HepG2 (cell line): ENCODE data around the gene SRBD1. TPM values are rescaled to one million over a fixed set of nuclear protein-coding genes. Genes with fewer than 3 reads are reported as not detected.

Experiments
- ATAC-seq: fragments of 200-7000 bp; cut with Tn5 transposase; 3 replicates; pipeline ENCODE4 v1.9.1; 2020; ENCODE audit warnings: mild to moderate bottlenecking, moderate library complexity
- BruUV-seq: library from RNA; stranded (reverse); fragments of 400-500 nt; replicated peaks from 2 replicates; lab custom pipeline; 2021; lab: Mats Ljungman, UMichigan
- CTCF ChIA-PET: fragments of 300-600 bp; formaldehyde crosslinking; extraction: SDS; loops from one replicate; lab custom pipeline; 2021; ENCODE audit warnings: low total read pairs, inconsistent platforms, low intra/inter-chr PET ratio; lab: Yijun Ruan, JAX
- POLR2A ChIA-PET: fragments of 350-600 bp; sonication (Branson Sonifier 250); formaldehyde crosslinking; loops from one replicate; lab custom pipeline; 2020; ENCODE audit warnings: antibody characterized with exemption, inconsistent platforms; lab: Yijun Ruan, JAX
- DNase-seq: peaks from one replicate; pipeline ENCODE4 v3.0.0-alpha.2; 2015; ENCODE audit warnings: low spot score
- FAIRE-seq: peaks from 3 replicates; lab custom pipeline; 2011; peaks lifted over from hg19 to GRCh38; lab: Jason Lieb, UNC
- H2AFZ ChIP-seq: one replicate; pipeline ENCODE4 v1.6.1; 2011; ENCODE audit warnings: low read length, inconsistent platforms
- H3K27ac ChIP-seq: fragments of 300-600 bp; 3 replicates; pipeline ENCODE4 v1.8.0; 2011; ENCODE audit warnings: mixed run types, mild to moderate bottlenecking, mixed read lengths, low read length, inconsistent platforms; ENCODE audit not compliant: insufficient read depth; ENCODE audit errors: extremely low read length
- H3K27me3 ChIP-seq, 2 experiments: fragments of 200-600 bp in 1 of 2; 2 replicates in 1 of 2; 3 replicates in 1 of 2; pipeline versions ENCODE4 v1.6.0 to v1.8.0; 2011; ENCODE audit warnings: low read length in 2 of 2, mild to moderate bottlenecking in 2 of 2, moderate library complexity in 2 of 2, inconsistent platforms in 1 of 2; ENCODE audit not compliant: insufficient read depth in 2 of 2, control insufficient read depth in 1 of 2
- H3K36me3 ChIP-seq, 2 experiments: fragments of 200-600 bp in 1 of 2; replicated peaks in 1 of 2; 2 replicates in 1 of 2; 3 replicates in 1 of 2; pipeline versions ENCODE4 v1.5.1 to v1.8.0; 2011; ENCODE audit warnings: low read length in 2 of 2, inconsistent platforms in 1 of 2; ENCODE audit not compliant: insufficient read depth in 2 of 2, control insufficient read depth in 1 of 2
- H3K4me1 ChIP-seq: 2 replicates; pipeline ENCODE4 v1.5.1; 2012; ENCODE audit warnings: low read length, inconsistent platforms; ENCODE audit not compliant: insufficient read depth
- H3K4me2 ChIP-seq: 2 replicates; pipeline ENCODE4 v1.6.0; 2011; ENCODE audit warnings: low read depth, low read length, inconsistent platforms
- H3K4me3 ChIP-seq, 3 experiments: fragments of 200-600 bp in 1 of 3; sonication (generic), shearing (Covaris generic) in 1 of 3; replicated peaks in 1 of 3; 2 replicates each; pipeline ENCODE4 v1.5.1; 2011 to 2016; ENCODE audit warnings: low read length in 3 of 3, inconsistent platforms in 2 of 3, low read depth in 2 of 3, mild to moderate bottlenecking in 2 of 3, control low read depth in 1 of 3, mixed read lengths in 1 of 3; ENCODE audit not compliant: insufficient read depth in 1 of 3
- H3K79me2 ChIP-seq: one replicate; pipeline ENCODE4 v1.6.1; 2011; ENCODE audit warnings: low read length, inconsistent platforms; ENCODE audit not compliant: insufficient read depth
- H3K9ac ChIP-seq: 2 replicates; pipeline ENCODE4 v1.6.0; 2011; ENCODE audit warnings: mild to moderate bottlenecking, low read depth, low read length, inconsistent platforms; ENCODE audit not compliant: insufficient read depth
- H3K9me3 ChIP-seq: 2 replicates; pipeline ENCODE4 v1.5.1; 2012; ENCODE audit warnings: mild to moderate bottlenecking, low read length
- H4K20me1 ChIP-seq: 2 replicates; pipeline ENCODE4 v1.6.0; 2011; ENCODE audit warnings: inconsistent platforms, mild to moderate bottlenecking, low read length, moderate library complexity; ENCODE audit not compliant: insufficient read depth
- ERF ChIP-seq: IDR thresholded peaks from 2 replicates; pipeline ENCODE4 v1.6.1; 2018; ENCODE audit warnings: missing biosample characterization, missing genetic modification reagents
- FOXC1 ChIP-seq: sonication (generic); formaldehyde crosslinking; IDR thresholded peaks from 2 replicates; pipeline ENCODE4 v1.8.0; 2022; ENCODE audit warnings: mild to moderate bottlenecking, missing genetic modification reagents, borderline replicate concordance
- KDM3A ChIP-seq: IDR thresholded peaks from 2 replicates; pipeline ENCODE4 v1.6.1; 2018; ENCODE audit warnings: low read depth, missing compliant biosample characterization
- MBD4 ChIP-seq: IDR thresholded peaks from 2 replicates; pipeline ENCODE4 v1.6.1; 2012; ENCODE audit warnings: low read length, inconsistent platforms, borderline replicate concordance
- NFE2L2 ChIP-seq: fragments of 150-350 bp; IDR thresholded peaks from 2 replicates; pipeline ENCODE4 v1.6.1; 2014; ENCODE audit warnings: low read length
- REPIN1 ChIP-seq: sonication (generic); formaldehyde crosslinking; IDR thresholded peaks from 2 replicates; pipeline ENCODE4 v1.8.0; 2022; ENCODE audit warnings: missing genetic modification reagents, low read depth, mild to moderate bottlenecking, borderline replicate concordance
- TBX2 ChIP-seq: sonication (generic); formaldehyde crosslinking; IDR thresholded peaks from 2 replicates; pipeline ENCODE4 v1.5.0; 2020; ENCODE audit warnings: missing genetic modification reagents, mild to moderate bottlenecking, borderline replicate concordance
- ZNF382 ChIP-seq: sonication (generic); formaldehyde crosslinking; IDR thresholded peaks from 2 replicates; pipeline ENCODE4 v1.5.0; 2020; ENCODE audit warnings: missing genetic modification reagents, mild to moderate bottlenecking, borderline replicate concordance
- ZNF777 ChIP-seq: sonication (generic); formaldehyde crosslinking; IDR thresholded peaks from 2 replicates; pipeline ENCODE4 v1.4.0; 2020; ENCODE audit warnings: missing genetic modification reagents
- ZNF879 ChIP-seq: sonication (generic); formaldehyde crosslinking; IDR thresholded peaks from 2 replicates; pipeline ENCODE4 v1.8.1; 2023; ENCODE audit warnings: missing genetic modification reagents
- ZSCAN30 ChIP-seq: sonication (generic); formaldehyde crosslinking; IDR thresholded peaks from 2 replicates; pipeline ENCODE4 v1.5.0; 2020; ENCODE audit warnings: mild to moderate bottlenecking, missing genetic modification reagents
- WGBS: methylation state at CpG from one replicate; pipeline ENCODE4 v1.1.6; 2017; ENCODE audit warnings: low lambda C conversion rate; 5-methylcytosine and 5-hydroxymethylcytosine counted together
- in situ Hi-C: cut with HindIII; loops from 2 replicates; pipeline ENCODE4 v1.10.0; 2017; ENCODE audit warnings: low pct_unique_long_range_greater_than_20kb; ENCODE audit not compliant: extremely low pct_ligation_motif_present
- intact Hi-C: fragments of 100-400 bp; cut with micrococcal nuclease; formaldehyde crosslinking; loops from one replicate; pipeline ENCODE4 v1.10.0; 2022; ENCODE audit not compliant: unreplicated experiment
- polyA plus RNA-seq, 8 experiments: library from polyadenylated mRNA; depleted of rRNA in 3 of 8; stranded (reverse) in 7 of 8; unstranded in 1 of 8; fragments of >200 nt; fragmentation: Illumina TruSeq in 4 of 8; extraction: Trizol in 4 of 8; gene quantifications; 2 replicates each; pipeline versions ENCODE4 v1.2.1 to v1.2.3, GENCODE V29; 2011 to 2016; ENCODE audit warnings: low read depth in 4 of 8, missing spikeins in 1 of 8, mixed read lengths in 1 of 8; ENCODE audit not compliant: insufficient read depth in 1 of 8
- total RNA-seq, 5 experiments: library from RNA; depleted of rRNA; stranded (reverse); fragments of >200 nt; fragmentation: Illumina TruSeq; extraction: Trizol; gene quantifications; 2 replicates each; pipeline ENCODE4 v1.2.3, GENCODE V29; 2016; ENCODE audit warnings: low read depth in 1 of 5

The SRBD1 gene
- total and polyA plus RNA-seq, 2 of the 13 experiments (the other 11 are each of a cell fraction or from before 2014, with no cell fraction given) = 3.2 to 23.9 TPM

DNA sequence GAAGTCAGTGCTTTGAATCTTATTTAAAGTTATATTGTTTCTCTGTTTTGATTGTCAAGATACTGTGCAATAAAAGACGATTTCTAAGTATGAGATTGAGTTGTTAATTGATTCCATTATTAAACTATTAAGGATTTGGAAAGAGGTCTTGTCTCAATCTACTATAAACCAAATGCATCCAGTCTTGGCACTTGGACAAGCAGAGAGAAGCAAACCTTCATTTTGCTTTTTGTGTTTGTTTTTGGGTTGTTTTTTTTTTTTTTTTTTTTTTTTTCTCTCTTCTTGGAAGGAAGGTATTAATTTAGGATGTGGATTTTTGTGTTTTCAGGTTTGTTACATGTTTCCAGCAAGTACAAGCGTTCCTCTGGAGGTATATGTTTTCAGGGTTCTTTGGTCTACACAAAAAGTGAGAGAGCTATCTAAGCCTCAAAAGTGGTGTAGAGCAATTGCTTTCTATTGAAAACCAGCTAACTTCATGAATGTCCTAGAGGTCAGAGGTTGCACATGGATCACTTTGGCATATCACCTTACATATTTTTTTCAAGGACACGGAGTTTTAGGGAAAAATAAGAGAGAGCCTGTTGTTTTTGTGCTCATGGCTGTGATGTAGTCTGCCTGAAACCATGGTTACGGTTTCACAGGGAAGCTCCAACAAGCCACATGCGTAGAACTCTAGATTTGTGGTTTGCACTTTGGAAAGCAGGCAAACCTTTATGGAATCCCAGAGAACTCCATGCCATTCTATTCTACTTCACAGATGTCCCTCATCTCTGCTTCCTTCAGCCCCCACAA is 42.3 kb upstream of the SRBD1 start:
- Histone ChIP-seq H3K4me2 (no peak overlapping the region), H3K36me3 (no peaks in the 10 kb centered on the region), H3K9ac (no peak overlapping the region), H4K20me1 (no peaks in the 10 kb centered on the region), H3K27me3 (peaks cover 0 to 15% of the 10 kb centered on the region in 2 experiments; a peak in 2 of 5 replicates), H2AFZ (no peak overlapping the region), H3K27ac (no peak overlapping the region), H3K79me2 (no peaks in the 10 kb centered on the region), H3K4me1 (peaks cover 40% of the 10 kb centered on the region), H3K4me3 (no peak overlapping the region), H3K9me3 (no peaks in the 10 kb centered on the region)
- ATAC-seq (no peak), DNase-seq (no peak), FAIRE-seq (no peak)
- in situ Hi-C loops (no loop called here), intact Hi-C loops (no loop called here)
- TF ChIP-seq ERF (CRISPR knock-in tag) = no peak
- no peak for TF ChIP-seq KDM3A (CRISPR knock-in tag)
- no peak for TF ChIP-seq ZSCAN30
- no peak for TF ChIP-seq TBX2 (CRISPR knock-in tag)
- no peak for TF ChIP-seq MBD4
- no peak for TF ChIP-seq ZNF777 (CRISPR knock-in tag)
- no peak for TF ChIP-seq NFE2L2
- no peak for TF ChIP-seq REPIN1 (CRISPR knock-in tag)
- TF ChIP-seq FOXC1 (CRISPR knock-in tag) = no peak
- TF ChIP-seq ZNF382 = no peak
- no peak for TF ChIP-seq ZNF879 (CRISPR knock-in tag)
- POLR2A ChIA-PET = no interaction called here
- BruUV-seq = no TSS peak
- WGBS = 66% methylated on average over 5 of the region's 5 CpGs
- CTCF ChIA-PET = no interaction called here
